NCI-H2227 treated with DMSO at 0.1 percent for 48 hours (cell line): Measurements from ENCODE around the gene BGLAP.

Experiments
- DNase-seq: peaks from one replicate; lab custom pipeline; 2025; lab: John Stamatoyannopoulos, UW

The BGLAP gene

GRCh38 chr1:156258859-156259258, 16.9 kb downstream of the BGLAP start:
- no peak for DNase-seq

- DNase-seq = no peak
Observed at GRCh38 chr1:156259805-156260204, 17.8 kb downstream of the BGLAP start.

GRCh38 chr1:156260896-156261295, 18.9 kb downstream of the BGLAP start:
- DNase-seq = no peak

- DNase-seq = no peak
Observed at GRCh38 chr1:156262461-156263287, 20.7 kb downstream of the BGLAP start.

- no peak for DNase-seq
Observed at GRCh38 chr1:156263288-156263655, 21.3 kb downstream of the BGLAP start.

GRCh38 chr1:156266051-156266450, 24.1 kb downstream of the BGLAP start:
- no peak for DNase-seq

GRCh38 chr1:156268336-156268735, 26.4 kb downstream of the BGLAP start:
- no peak for DNase-seq

GRCh38 chr1:156270314-156270713, 28.3 kb downstream of the BGLAP start:
- DNase-seq = no peak

GRCh38 chr1:156276532-156276931, 34.5 kb downstream of the BGLAP start:
- DNase-seq = no peak

GRCh38 chr1:156276966-156277381, 35.0 kb downstream of the BGLAP start:
- no peak for DNase-seq

GRCh38 chr1:156279837-156280236, 37.9 kb downstream of the BGLAP start:
- no peak for DNase-seq

GRCh38 chr1:156281281-156281680, 39.3 kb downstream of the BGLAP start:
- DNase-seq = no peak

GRCh38 chr1:156281693-156282478, 39.9 kb downstream of the BGLAP start:
- peak; percentile 13 for DNase-seq

- peak; percentile 97 for DNase-seq
Observed at GRCh38 chr1:156282479-156283222, 40.7 kb downstream of the BGLAP start, which contains the start of gene SMG5. Gene SMG5 (minus strand): TSS chr1:156282825. CDS start chr1:156282680, 145 bp downstream.

- no peak for DNase-seq
Observed at GRCh38 chr1:156283521-156283920, 41.5 kb downstream of the BGLAP start.

GRCh38 chr1:156284112-156284511, 42.1 kb downstream of the BGLAP start, which contains the start of gene TMEM79:
Gene TMEM79 (plus strand): TSS chr1:156284325. CDS start chr1:156285227, 902 bp downstream.
- no peak for DNase-seq

GRCh38 chr1:156284757-156285156, 42.8 kb downstream of the BGLAP start:
- no peak for DNase-seq

GRCh38 chr1:156285437-156285836, 43.5 kb downstream of the BGLAP start:
- DNase-seq = no peak

GRCh38 chr1:156286061-156286460, 44.1 kb downstream of the BGLAP start:
- no peak for DNase-seq

GRCh38 chr1:156289857-156290256, 47.9 kb downstream of the BGLAP start:
- DNase-seq = no peak

GRCh38 chr1:156291226-156292061, 49.5 kb downstream of the BGLAP start:
- DNase-seq = peak; percentile 90
